Measurements from ENCODE around the gene GNPDA1. TPM values are rescaled to one million over a fixed set of nuclear protein-coding genes. Genes with fewer than 3 reads are reported as not detected.

The GNPDA1 gene
- total and polyA plus RNA-seq, 2 of the 4 experiments (the other 2 are of a cell fraction): 23.1 to 60.6 TPM

GRCh38 chr5:141976176-141976575 lies 36.7 kb downstream of the GNPDA1 start:
- Histone ChIP-seq H4K20me1 (ENCODE audit: insufficient read depth, low read length) (peaks cover 15% of the 10 kb centered on the region; the same call in 1 of the 2 replicates), H2BK20ac (ENCODE audit: low read depth, low read length) (no peak overlapping the region), H3K9me1 (ENCODE audit: insufficient read depth, low read length) (peaks cover 3% of the 10 kb centered on the region), H2AFZ (replicated peaks; ENCODE audit: low read length, poor library complexity) (no peak overlapping the region), H2AK9ac (replicated peaks; ENCODE audit: low read depth, low read length, poor library complexity) (no peak overlapping the region), H3K4ac (ENCODE audit: low read depth, low read length) (no peak overlapping the region), H2AK5ac (ENCODE audit: low read depth, low read length) (no peak overlapping the region), H3K4me3 (ENCODE audit: insufficient read depth, low read depth, low read length) (no peak overlapping the region), H2BK120ac (ENCODE audit: low read depth, low read length) (no peak overlapping the region), H3K27ac (ENCODE audit: insufficient read depth, low read length) (no peak overlapping the region), H4K91ac (ENCODE audit: insufficient read depth, low read depth, low read length) (no peak overlapping the region), H3K36me3 (ENCODE audit: control insufficient read depth, insufficient read depth, low read length) (peaks cover 30% of the 10 kb centered on the region), H2BK15ac (ENCODE audit: low read depth, low read length) (no peak overlapping the region), H3K9me3 (ENCODE audit: control insufficient read depth, insufficient read depth, low read length) (no peaks in the 10 kb centered on the region), H3K9ac (ENCODE audit: low read depth, low read length) (no peak overlapping the region), H3K79me1 (ENCODE audit: low read depth in 1 of 2, low read length in 2 of 2) (peaks cover 33 to 65% of the 10 kb centered on the region in 2 experiments), H3K23ac (ENCODE audit: low read depth, low read length) (no peak overlapping the region), H4K8ac (ENCODE audit: low read depth in 2 of 2, low read length in 2 of 2) (no peak overlapping the region), H2BK5ac (ENCODE audit: low read depth, low read length, poor library complexity, severe bottlenecking) (no peak overlapping the region), H3K4me1 (ENCODE audit: control insufficient read depth, insufficient read depth, low read length) (peaks cover 8% of the 10 kb centered on the region), H3K27me3 (ENCODE audit: control insufficient read depth, insufficient read depth, low read length) (no peaks in the 10 kb centered on the region), H3K56ac (ENCODE audit: extremely low read depth, insufficient read depth, low read length) (no peak overlapping the region), H3K4me2 (ENCODE audit: low read depth, low read length) (no peak overlapping the region), H4K5ac (ENCODE audit: low read depth, low read length) (no peak overlapping the region), H3K18ac (ENCODE audit: low read depth, low read length) (no peak overlapping the region), H3K14ac (replicated peaks; ENCODE audit: low read depth, low read length) (no peak overlapping the region)
- ChIA-PET CTCF (interaction anchor here (0.6 to 0.9 kb wide), 2 partner anchors 14 to 16 kb away, joined by 3 read pairs; no protein-coding TSS in a partner anchor), POLR2A (ENCODE audit: unreplicated experiment) (no interaction called here)
- DNase-seq: no peak
- no peak for ATAC-seq (ENCODE audit: low read depth)
- intact Hi-C loops (cut with micrococcal nuclease) (no loop called here), in situ Hi-C loops (cut with MboI; ENCODE audit: low sequenced_read_pairs) (no loop called here), dilution Hi-C loops (cut with HindIII; ENCODE audit: low sequenced_read_pairs, unreplicated experiment) (loop anchor here (25.0 kb wide), 1 partner anchor 161 kb away; no protein-coding TSS in a partner anchor)
- no CpG with 5 or more reads among the region's 6 CpGs for WGBS, 2 experiments (ENCODE audit: extremely low coverage in 2 of 2, insufficient read length in 1 of 2)
- TF ChIP-seq FOS (IDR thresholded peaks at IDR 0.05; ENCODE audit: low read depth, low read length) (no peak), ELK1 (IDR thresholded peaks at IDR 0.05; ENCODE audit: borderline replicate concordance, low read depth, low read length) (no peak), BHLHE40 (IDR thresholded peaks at IDR 0.05; ENCODE audit: low read depth, low read length) (no peak), CTCF (conservative IDR thresholded peaks at IDR 0.05; ENCODE audit: low read depth, low read length) (no peak), POLR2A (IDR thresholded peaks at IDR 0.05; ENCODE audit: low read depth, low read length) (no peak), CHD1 (IDR thresholded peaks at IDR 0.05; ENCODE audit: low read depth, low read length) (no peak), RFX5 (IDR thresholded peaks at IDR 0.05; ENCODE audit: low read depth, low read length) (no peak), CEBPB (IDR thresholded peaks at IDR 0.05; ENCODE audit: low read depth, low read length) (no peak), SMC3 (IDR thresholded peaks at IDR 0.05; ENCODE audit: low read depth, low read length) (no peak), USF2 (IDR thresholded peaks at IDR 0.05; ENCODE audit: low read depth, low read length) (no peak)
- no TSS peak for BruUV-seq (replicated peaks)
